Type B pancreatic cell (in vitro differentiated cells): ENCODE results near the gene RSKR. TPM values are rescaled to one million over a fixed set of nuclear protein-coding genes. Genes with fewer than 3 reads are reported as not detected.

Experiments
- DNase-seq: peaks from one replicate; pipeline ENCODE4 v3.0.0; 2021; ENCODE audit warnings: mixed read lengths; ENCODE audit not compliant: unreplicated experiment; ENCODE audit errors: extremely low spot score
- H3K27ac Mint-ChIP-seq: 2 replicates; pipeline ENCODE4 v1.8.0; 2021; ENCODE audit warnings: mild to moderate bottlenecking, mixed read lengths
- H3K27me3 Mint-ChIP-seq: 2 replicates; pipeline ENCODE4 v1.8.0; 2021; ENCODE audit warnings: mixed read lengths
- H3K36me3 Mint-ChIP-seq: 2 replicates; pipeline ENCODE4 v1.8.0; 2021; ENCODE audit warnings: mixed read lengths
- H3K4me1 Mint-ChIP-seq: one replicate; pipeline ENCODE4 v1.8.0; 2021; ENCODE audit warnings: mixed read lengths; ENCODE audit not compliant: unreplicated experiment
- H3K4me3 Mint-ChIP-seq: 2 replicates; pipeline ENCODE4 v1.8.0; 2021; ENCODE audit warnings: mild to moderate bottlenecking, mixed read lengths
- H3K9me3 Mint-ChIP-seq: 2 replicates; pipeline ENCODE4 v1.8.0; 2021; ENCODE audit warnings: mixed read lengths
- CTCF ChIP-seq: fragments of 200-600 bp; sonication (generic); conservative IDR thresholded peaks from 2 replicates; pipeline ENCODE4 v1.5.0; 2021; ENCODE audit warnings: antibody characterized with exemption, mild to moderate bottlenecking
- total RNA-seq: library from RNA; stranded (reverse); gene quantifications from 2 replicates; pipeline ENCODE4 v1.2.1, GENCODE V29; 2021; ENCODE audit warnings: low replicate concordance

The RSKR gene
- total RNA-seq, 1 donor from 2014 or later, result 27.7 TPM

- DNase-seq, result no peak
- Mint-ChIP-seq H3K27me3 (no peaks in the 10 kb centered on the region), H3K4me3 (no peak overlapping the region), H3K4me1 (peaks cover 10% of the 10 kb centered on the region), H3K27ac (no peak overlapping the region), H3K9me3 (no peaks in the 10 kb centered on the region), H3K36me3 (peaks cover 22% of the 10 kb centered on the region)
- no peak for TF ChIP-seq CTCF
Observed at GRCh38 chr17:28657756-28658155, 43.8 kb upstream of the RSKR start.

GRCh38 chr17:28655160-28655559 is 41.2 kb upstream of the RSKR start:
- Mint-ChIP-seq H3K4me3 (no peak overlapping the region), H3K27ac (no peak overlapping the region), H3K36me3 (peaks cover 13% of the 10 kb centered on the region), H3K27me3 (no peaks in the 10 kb centered on the region), H3K9me3 (no peaks in the 10 kb centered on the region), H3K4me1 (no peaks in the 10 kb centered on the region)
- no peak for DNase-seq
- no peak for TF ChIP-seq CTCF

GRCh38 chr17:28648698-28649097 is 34.7 kb upstream of the RSKR start:
- Mint-ChIP-seq H3K4me3 (no peak overlapping the region), H3K36me3 (peaks cover 8% of the 10 kb centered on the region), H3K4me1 (peaks cover 21% of the 10 kb centered on the region), H3K27ac (peak overlapping the region; percentile 26), H3K9me3 (no peaks in the 10 kb centered on the region), H3K27me3 (no peaks in the 10 kb centered on the region)
- TF ChIP-seq CTCF, result no peak
- DNase-seq, result no peak

GRCh38 chr17:28646039-28646754 is 32.2 kb upstream of the RSKR start:
- H3K27ac Mint-ChIP-seq, result peak overlapping the region; percentile 96
- no peak for TF ChIP-seq CTCF
- no peaks in the 10 kb centered on the region for H3K9me3 Mint-ChIP-seq
- no peaks in the 10 kb centered on the region for H3K27me3 Mint-ChIP-seq
- H3K36me3 Mint-ChIP-seq, result peaks cover 14% of the 10 kb centered on the region
- H3K4me3 Mint-ChIP-seq, result peak overlapping the region; percentile 92
- DNase-seq, result no peak
- H3K4me1 Mint-ChIP-seq, result peaks cover 22% of the 10 kb centered on the region

- no peak for TF ChIP-seq CTCF
- no peak for DNase-seq
- peaks cover 15% of the 10 kb centered on the region for H3K36me3 Mint-ChIP-seq
- peak overlapping the region; percentile 96 for H3K27ac Mint-ChIP-seq
- H3K27me3 Mint-ChIP-seq, result no peaks in the 10 kb centered on the region
- H3K4me1 Mint-ChIP-seq, result peaks cover 22% of the 10 kb centered on the region
- H3K4me3 Mint-ChIP-seq, result peak overlapping the region; percentile 92
- H3K9me3 Mint-ChIP-seq, result no peaks in the 10 kb centered on the region
Observed at GRCh38 chr17:28645576-28645939, 31.6 kb upstream of the RSKR start.
